Lower leg skin (tissue), 3 donors: ENCODE results near the gene ABCA10.

Source experiments
- POLR2A ChIP-seq, 2 donors: fragments of 450-650 bp; IDR thresholded peaks; one replicate each; pipeline ENCODE4 v1.6.1; 2016 to 2017; ENCODE audit warnings: antibody characterized with exemption in 2 of 2, mild to moderate bottlenecking in 1 of 2, moderate library complexity in 1 of 2
- TF ChIP-seq, protein P1 (sequence below), 3 donors: fragments of 450-650 bp; IDR thresholded peaks; one replicate each; pipeline ENCODE4 v1.5.1; 2016; ENCODE audit warnings: antibody characterized with exemption in 3 of 3, mild to moderate bottlenecking in 3 of 3, moderate library complexity in 2 of 3

DNA sequence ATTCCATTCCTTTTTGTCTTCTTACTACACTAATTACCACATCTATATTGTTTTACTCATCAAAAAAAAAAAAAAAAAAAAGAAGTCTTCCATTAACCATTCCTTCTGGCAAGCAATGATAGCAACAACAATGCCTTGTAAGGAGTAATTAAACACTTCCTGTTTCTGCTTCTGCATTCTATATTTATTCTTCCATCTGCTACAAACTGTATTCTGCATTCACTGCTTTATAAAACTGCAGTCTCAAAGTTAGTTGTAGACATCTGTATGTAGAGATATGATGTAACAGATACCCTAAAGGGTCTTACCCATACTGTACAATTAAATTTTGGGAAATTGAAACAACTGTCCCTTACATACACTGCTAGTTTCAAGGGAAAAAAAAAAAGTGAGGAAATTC, 58.2 kb downstream of the ABCA10 start:
- TF ChIP-seq, protein P1, sequence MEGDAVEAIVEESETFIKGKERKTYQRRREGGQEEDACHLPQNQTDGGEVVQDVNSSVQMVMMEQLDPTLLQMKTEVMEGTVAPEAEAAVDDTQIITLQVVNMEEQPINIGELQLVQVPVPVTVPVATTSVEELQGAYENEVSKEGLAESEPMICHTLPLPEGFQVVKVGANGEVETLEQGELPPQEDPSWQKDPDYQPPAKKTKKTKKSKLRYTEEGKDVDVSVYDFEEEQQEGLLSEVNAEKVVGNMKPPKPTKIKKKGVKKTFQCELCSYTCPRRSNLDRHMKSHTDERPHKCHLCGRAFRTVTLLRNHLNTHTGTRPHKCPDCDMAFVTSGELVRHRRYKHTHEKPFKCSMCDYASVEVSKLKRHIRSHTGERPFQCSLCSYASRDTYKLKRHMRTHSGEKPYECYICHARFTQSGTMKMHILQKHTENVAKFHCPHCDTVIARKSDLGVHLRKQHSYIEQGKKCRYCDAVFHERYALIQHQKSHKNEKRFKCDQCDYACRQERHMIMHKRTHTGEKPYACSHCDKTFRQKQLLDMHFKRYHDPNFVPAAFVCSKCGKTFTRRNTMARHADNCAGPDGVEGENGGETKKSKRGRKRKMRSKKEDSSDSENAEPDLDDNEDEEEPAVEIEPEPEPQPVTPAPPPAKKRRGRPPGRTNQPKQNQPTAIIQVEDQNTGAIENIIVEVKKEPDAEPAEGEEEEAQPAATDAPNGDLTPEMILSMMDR (IDR thresholded peaks at IDR 0.05): no peak
- no peak for TF ChIP-seq POLR2A (IDR thresholded peaks at IDR 0.05)
